HG03442 (cell line): Measurements from ENCODE around the gene FSTL4.

ENCODE experiments used
- ATAC-seq: cut with Tn5 transposase; IDR thresholded peaks from one replicate; pipeline ENCODE4 v1.9.1; 2021; ENCODE audit warnings: mild to moderate bottlenecking, moderate library complexity; ENCODE audit not compliant: unreplicated experiment

Gene FSTL4

GRCh38 chr5:133612249-133612860 is at the start of gene FSTL4:
Gene FSTL4, minus strand, starts transcription at chr5:133612541.
- no peak for ATAC-seq

- ATAC-seq, result no peak
These were observed 49.0 kb upstream of the FSTL4 start for GRCh38 chr5:133661389-133661788.

DNA sequence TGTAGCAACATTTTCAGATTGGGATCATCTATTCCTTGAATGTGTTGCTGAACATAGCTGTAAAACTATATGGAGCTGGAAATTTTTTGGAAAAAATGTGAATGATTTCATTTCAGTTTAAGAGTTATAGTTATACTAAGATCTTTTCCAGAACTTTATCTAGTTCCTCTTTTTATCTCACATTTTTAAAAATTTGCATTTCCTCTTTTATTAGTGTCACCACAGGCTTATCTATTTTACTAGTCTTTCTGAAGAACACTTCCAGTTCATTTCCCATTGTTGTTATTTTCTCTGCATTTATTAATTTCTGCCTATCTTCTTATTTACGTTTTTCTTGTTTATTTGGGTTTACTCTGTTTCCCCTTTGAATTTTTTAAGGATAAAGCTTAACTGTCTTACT is 46.0 kb upstream of the FSTL4 start:
- no peak for ATAC-seq

DNA sequence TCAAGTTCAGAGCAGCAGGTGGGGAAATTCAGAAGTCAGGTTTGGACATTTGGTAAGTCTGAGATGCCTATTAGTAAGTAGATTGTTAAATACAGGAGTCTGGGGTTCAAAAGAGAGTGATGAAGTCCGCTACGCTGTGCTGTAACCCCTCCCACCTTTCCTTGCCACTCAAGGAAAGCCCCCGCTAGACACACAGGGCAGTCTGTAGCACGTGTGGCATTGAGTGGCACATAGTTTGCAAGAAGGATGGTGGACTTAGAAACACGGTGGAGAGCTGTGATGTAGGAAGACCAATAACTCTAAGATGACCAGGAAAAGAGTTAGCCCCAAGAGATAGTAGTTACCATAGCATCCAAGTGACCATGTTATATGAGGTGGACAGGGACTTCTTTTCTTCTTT is 44.7 kb upstream of the FSTL4 start:
- no peak for ATAC-seq

- no peak for ATAC-seq
These were observed 43.6 kb upstream of the FSTL4 start for GRCh38 chr5:133655966-133656365.

DNA sequence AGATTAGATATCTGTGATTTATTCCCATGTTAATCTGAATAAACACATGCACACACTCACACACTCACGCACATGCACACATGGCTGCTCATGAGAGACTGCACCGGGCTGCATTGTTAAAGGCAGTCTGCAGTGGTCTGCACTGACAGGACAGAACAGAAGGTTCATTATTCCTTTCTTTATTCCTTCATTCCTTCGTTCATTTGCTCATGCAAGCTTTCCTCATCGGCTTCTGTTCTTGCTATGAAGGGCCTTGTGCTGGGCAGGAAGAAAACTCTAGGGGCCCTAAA is 41.4 kb upstream of the FSTL4 start:
- ATAC-seq, result no peak

GRCh38 chr5:133652951-133653759 is 40.8 kb upstream of the FSTL4 start:
- ATAC-seq, result no peak

DNA sequence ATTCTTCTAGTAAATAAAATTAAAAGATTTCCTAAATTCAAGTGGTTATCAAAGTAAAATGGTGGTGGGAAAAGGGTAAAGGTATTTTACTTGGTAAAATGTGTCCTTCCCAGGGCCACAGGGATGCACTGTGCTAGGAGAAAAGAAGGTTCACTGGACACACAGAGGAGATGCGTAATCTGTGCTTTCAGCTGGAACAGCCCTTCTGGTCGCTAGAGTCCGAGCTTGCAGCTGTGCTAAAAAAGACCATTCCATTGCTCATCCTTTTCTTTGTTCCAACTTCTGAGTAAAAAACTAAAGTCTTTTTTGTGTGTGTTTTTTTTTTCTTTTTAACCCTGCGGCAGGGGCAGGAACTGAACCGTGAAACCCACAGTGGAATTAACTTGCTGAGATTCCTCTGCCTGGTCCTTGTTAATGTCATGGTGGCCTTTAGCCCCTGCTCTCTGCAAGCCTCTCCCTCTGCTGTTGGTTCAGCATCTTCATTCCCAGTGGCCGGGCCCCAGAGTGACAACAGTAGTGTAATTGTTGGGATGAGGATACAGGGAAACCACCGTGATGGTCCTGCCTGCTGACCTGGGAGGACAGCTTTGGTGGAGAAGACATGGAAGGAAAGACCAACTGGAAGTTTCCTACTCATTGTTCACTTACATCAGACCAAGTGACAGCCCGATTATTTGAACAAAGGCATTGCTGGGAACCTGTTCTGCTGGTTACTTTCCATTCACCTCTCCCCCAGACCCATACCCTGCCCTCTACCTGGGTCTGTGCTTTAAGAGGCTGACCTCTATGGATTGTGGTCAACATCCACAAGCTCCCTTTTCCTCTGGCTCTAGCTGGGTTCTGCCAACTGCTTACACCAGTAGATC is 31.9 kb upstream of the FSTL4 start:
- no peak for ATAC-seq

DNA sequence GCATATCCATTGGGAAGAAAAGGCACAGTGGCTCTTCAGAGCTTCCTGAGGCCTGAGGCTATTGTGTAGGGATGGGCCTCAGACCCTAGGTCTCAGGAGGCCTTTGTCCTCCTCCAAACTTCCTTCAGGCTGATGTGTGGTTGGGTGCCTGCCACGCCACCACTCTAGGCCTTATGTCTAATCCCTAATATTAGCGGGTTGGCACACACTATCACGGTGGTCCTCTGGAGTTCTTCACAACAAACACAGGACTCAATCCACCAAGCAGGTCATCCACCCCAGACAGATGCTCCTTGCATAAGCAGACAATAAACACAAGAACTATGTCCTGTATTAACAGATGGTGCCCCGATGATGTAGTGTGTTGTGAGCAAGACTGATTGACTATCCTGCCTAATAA is 31.0 kb upstream of the FSTL4 start:
- ATAC-seq, result no peak

GRCh38 chr5:133642153-133642722 is 29.9 kb upstream of the FSTL4 start:
- no peak for ATAC-seq

GRCh38 chr5:133641683-133642082 is 29.3 kb upstream of the FSTL4 start:
- no peak for ATAC-seq

DNA sequence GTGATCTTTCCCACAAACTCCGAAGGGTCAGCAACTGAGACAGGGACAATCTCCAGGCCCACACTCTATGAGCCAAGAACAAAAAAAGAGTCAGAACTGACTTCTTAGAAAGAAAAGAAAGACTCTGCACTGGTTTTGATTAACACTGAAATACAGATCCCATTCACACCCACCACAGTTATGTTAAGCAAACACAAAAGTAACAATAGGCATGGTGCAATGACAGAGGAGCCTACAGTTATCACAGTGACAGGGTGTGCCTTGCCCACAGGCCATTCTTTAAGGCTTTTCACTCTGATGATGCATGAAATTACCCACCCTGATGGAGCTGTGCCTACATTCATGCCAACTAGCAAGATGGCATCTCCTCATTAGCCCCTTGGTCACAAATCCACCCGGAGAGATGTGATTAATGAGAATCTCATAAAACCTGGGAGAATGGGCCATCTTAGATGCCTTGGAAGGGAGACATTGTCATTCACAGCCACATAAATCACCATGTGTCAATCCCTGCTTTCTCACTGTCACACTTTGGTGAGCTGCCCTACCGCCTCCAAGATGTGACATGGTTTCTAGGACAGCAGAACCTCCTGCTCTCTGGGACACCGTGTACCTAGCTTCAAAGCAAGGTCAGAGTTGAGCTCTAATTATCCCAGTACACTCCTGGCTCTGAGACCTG is 27.6 kb upstream of the FSTL4 start:
- no peak for ATAC-seq

DNA sequence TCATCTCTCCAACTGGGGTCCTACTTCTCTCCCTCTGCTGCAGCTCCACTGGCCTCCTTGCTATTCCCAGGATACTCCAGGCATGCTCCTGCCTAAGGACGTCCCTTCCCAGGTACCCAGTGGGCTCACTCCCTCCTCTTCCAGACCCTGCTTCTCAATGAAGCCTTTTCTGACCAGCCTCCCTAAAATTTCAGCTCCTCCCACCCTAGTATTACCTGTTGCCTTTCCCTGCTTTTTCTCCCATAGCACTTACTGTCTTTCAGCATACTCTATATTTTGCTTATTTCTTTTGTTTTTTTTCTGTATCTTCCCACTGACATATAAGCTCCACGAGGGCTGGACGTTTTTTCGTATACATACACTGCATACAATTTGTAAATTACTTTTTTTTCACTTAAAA is 26.1 kb upstream of the FSTL4 start:
- no peak for ATAC-seq

DNA sequence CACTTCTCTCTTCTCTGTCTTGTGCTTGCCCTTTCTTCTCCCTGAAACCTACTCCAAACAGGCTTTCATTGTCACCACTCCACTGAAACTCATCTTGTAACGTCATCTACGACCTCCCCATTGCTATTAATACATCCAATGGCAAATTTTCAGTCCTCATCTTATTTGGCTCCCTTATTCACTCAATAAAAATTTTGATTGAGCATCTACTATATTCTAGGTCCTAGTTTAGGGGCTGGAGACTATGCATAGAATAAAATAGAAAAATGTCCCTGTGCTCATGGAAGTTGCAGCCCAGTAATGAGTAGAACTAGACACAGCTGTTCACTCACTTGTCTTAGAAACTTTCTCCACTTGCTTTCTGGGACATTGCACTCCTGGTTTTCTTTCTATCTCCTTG is 24.9 kb upstream of the FSTL4 start:
- no peak for ATAC-seq

- ATAC-seq, result no peak
These were observed 22.7 kb upstream of the FSTL4 start for GRCh38 chr5:133635051-133635450.

DNA sequence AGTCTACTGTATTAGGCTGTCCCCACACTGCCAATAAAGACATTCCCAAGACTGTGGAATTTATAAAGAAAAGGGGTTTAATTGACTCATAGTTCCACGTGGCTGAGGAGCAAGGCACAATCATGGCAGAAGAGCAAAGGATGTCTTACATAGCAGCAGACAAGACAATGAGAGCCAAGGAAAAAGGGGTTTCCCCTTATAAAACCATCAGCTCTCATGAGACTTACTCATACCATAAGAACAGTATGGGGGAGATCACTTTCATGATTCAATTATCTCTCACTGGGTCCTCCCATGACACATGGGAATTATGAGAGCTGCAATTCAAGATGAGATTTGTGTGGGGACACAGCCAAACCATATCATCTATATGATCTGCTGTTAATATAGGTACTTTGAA is 14.8 kb upstream of the FSTL4 start:
- ATAC-seq, result no peak

GRCh38 chr5:133624316-133624715 is 12.0 kb upstream of the FSTL4 start:
- ATAC-seq, result no peak

- no peak for ATAC-seq
These were observed 5.8 kb upstream of the FSTL4 start for GRCh38 chr5:133618141-133618540.

DNA sequence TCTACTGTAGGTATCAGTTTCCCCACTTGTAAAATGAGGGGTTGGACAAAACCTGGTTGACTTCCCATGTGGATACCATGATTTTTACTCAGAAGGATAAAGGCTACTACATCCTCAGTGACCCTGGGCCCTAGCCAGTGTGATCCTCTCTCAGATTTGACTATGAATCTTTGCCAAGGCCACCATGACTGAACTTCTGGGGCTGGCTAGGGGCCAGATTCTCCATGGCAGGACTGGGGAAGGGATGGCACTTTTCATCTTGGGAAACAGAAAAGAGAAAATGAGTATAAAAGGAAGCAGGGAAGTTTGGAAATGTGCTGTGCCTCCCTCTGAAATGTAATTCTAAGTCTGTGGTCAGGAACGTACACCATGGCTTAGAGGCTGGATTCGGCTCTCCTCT is 1.4 kb upstream of the FSTL4 start:
- no peak for ATAC-seq

- ATAC-seq, result no peak
These were observed 843 bp upstream of the FSTL4 start for GRCh38 chr5:133613184-133613583.
